Central memory CD8-positive, alpha-beta T cell (primary cell): Measurements from ENCODE around the gene CD9.

ENCODE experiments used
- ATAC-seq: fragments of 150-1000 bp; cut with Tn5 transposase; replicated peaks from 2 replicates; pipeline ENCODE4 v1.10.0; 2022; ENCODE audit warnings: mild to moderate bottlenecking, moderate FRiP score, moderate number of reproducible peaks; ENCODE audit not compliant: poor library complexity, severe bottlenecking; ENCODE audit errors: extremely low read depth
- DNase-seq, 2 donors: peaks; one replicate each; pipeline ENCODE4 v3.0.0; 2021; ENCODE audit warnings: low spot score in 2 of 2
- H3K27ac Mint-ChIP-seq: one replicate; pipeline ENCODE4 v1.8.0; 2022; ENCODE audit warnings: low read depth, mild to moderate bottlenecking, moderate library complexity, mixed read lengths
- H3K27me3 Mint-ChIP-seq: one replicate; pipeline ENCODE4 v1.8.0; 2022; ENCODE audit warnings: mixed read lengths
- H3K36me3 Mint-ChIP-seq: one replicate; pipeline ENCODE4 v1.8.0; 2022; ENCODE audit warnings: mild to moderate bottlenecking, moderate library complexity, mixed read lengths; ENCODE audit not compliant: insufficient read depth
- H3K4me1 Mint-ChIP-seq: one replicate; pipeline ENCODE4 v1.8.0; 2022; ENCODE audit warnings: mixed read lengths
- H3K4me3 Mint-ChIP-seq: one replicate; pipeline ENCODE4 v1.8.0; 2022; ENCODE audit warnings: mild to moderate bottlenecking, moderate library complexity, mixed read lengths
- H3K9me3 Mint-ChIP-seq: one replicate; pipeline ENCODE4 v1.8.0; 2022; ENCODE audit warnings: mixed read lengths

Gene CD9

DNA sequence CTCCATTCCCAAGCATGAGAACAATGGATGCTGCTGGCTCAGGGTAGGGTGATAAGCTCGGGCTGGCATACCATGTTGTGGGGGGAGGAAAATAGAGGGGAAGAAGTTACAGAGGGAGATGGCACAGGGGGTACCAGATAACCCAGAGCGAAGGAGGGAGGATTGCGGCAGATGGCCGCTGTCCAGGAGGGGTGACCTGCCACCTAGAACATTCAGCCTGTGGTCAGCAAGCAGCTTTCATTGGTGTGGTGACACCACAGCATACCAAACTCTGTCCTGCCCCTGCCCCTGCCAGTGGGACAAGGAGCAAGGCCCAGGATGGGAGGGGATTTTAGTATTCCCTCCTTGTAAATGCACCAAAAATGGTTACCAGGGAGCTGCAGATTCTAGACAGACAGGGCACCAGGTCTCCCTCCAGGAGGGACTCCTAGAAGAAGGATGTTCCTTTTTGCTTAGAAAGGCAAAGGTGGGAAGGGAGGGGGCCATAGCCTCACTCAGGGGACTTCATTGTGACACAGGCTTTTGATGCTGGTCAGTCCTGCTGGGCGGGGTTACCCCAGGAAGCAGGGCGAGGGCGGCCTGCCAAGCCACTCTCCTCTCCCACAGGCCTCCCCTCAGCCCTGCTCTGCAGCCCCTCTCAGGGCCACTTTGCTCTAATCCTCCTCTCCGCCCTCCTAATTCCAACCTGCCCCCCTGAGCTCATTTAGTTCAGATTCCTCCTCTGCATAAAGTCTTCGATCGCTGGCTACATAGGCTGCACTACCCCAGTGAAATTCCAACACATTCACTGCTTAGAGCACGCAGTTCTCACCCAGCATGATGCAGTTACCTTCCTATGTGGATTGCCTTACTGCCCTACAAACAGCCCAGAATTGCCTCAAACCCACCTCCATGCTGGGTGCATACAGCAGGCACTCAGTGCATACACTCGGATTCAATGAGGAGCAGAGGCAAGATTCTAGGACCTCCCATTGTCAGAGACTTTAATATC lies 74.3 kb downstream of the CD9 start:
- no peak overlapping the region for H3K4me3 Mint-ChIP-seq
- H3K9me3 Mint-ChIP-seq = no peaks in the 10 kb centered on the region
- H3K27ac Mint-ChIP-seq = no peak overlapping the region
- H3K27me3 Mint-ChIP-seq = peaks cover 56% of the 10 kb centered on the region
- ATAC-seq (no peak), DNase-seq (no peak)
- no peaks in the 10 kb centered on the region for H3K36me3 Mint-ChIP-seq
- H3K4me1 Mint-ChIP-seq = no peaks in the 10 kb centered on the region

DNA sequence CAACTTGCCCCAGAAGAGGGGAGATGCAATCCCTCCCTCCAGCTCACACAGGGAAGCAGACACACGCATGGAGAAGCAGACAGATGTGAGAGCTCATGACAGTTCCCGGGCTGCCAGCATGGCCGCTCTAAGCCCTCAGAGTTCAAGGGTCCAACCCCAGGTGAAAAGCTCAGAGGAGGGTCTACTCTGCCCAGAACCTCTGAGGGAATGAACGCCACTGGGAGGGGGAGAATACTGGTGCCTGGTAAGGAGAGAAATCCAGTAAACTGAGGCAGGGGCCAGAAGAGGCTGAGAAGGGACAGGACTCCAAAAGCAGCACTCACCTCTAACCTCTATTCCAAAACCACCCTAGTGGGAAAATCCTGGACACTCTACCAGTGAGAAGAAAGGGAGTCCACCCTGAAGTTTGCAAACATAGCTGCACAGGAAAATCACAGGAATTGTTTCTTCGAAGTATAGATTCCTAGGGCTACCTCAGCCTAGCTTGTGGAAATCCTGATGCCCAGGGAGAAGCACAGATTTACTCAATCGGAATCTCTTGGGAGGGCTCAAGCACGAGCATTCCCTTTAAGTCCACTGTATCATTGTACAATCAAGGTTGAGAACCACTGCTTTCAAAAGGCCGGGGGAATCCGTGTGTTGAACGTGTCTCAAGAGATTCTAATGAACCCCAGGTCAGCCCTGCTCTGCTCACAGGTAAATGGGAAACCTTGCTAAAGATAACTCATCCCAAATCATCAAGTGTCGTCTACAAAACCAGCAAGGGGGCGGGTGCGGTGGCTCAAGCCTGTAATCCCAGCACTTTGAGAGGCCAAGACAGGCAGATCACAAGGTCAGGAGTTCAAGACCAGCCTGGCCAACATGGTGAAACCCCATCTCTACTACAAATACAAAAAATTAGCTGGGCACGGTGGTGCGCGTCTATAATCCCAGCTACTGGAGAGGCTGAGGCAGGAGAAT lies 76.0 kb downstream of the CD9 start:
- peaks cover 69% of the 10 kb centered on the region for H3K27me3 Mint-ChIP-seq
- H3K27ac Mint-ChIP-seq = no peak overlapping the region
- ATAC-seq (no peak), DNase-seq (no peak)
- no peaks in the 10 kb centered on the region for H3K4me1 Mint-ChIP-seq
- no peaks in the 10 kb centered on the region for H3K9me3 Mint-ChIP-seq
- H3K4me3 Mint-ChIP-seq = no peak overlapping the region
- no peaks in the 10 kb centered on the region for H3K36me3 Mint-ChIP-seq

DNA sequence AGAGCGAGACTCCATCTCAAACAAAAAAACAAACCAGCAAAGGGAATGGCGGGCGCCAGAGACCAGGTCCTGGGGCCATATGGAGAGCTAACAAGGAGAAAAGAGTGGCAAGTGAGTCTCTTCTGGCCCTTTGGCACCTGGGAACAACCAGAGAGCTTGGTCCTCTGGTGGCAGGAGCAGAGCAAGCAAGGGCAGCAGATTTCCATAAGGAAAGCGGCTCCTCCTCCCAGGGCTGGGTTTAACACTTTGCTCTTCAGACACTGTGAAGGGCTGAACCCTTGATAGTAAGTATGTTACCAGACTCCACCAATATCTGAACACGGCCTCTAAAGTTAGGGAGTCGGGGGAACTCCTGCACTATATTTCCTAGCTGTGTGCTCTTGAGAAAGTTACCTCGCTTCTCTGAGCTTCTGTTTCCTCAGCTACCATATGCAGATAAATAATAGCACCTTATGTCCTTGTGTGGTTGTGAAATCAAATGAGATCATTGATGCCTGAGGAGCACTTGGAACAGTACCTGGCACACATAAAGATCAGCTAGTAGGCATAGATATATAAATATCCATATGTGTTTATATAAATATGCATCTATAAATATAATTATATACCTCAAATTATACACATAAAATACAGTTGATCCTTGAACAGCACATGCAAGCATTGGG lies 76.9 kb downstream of the CD9 start:
- H3K4me3 Mint-ChIP-seq = no peak overlapping the region
- H3K27me3 Mint-ChIP-seq = peaks cover 74% of the 10 kb centered on the region
- DNase-seq (no peak), ATAC-seq (no peak)
- peaks cover under 1% of the 10 kb centered on the region for H3K36me3 Mint-ChIP-seq
- H3K9me3 Mint-ChIP-seq = no peaks in the 10 kb centered on the region
- H3K4me1 Mint-ChIP-seq = no peaks in the 10 kb centered on the region
- H3K27ac Mint-ChIP-seq = no peak overlapping the region

DNA sequence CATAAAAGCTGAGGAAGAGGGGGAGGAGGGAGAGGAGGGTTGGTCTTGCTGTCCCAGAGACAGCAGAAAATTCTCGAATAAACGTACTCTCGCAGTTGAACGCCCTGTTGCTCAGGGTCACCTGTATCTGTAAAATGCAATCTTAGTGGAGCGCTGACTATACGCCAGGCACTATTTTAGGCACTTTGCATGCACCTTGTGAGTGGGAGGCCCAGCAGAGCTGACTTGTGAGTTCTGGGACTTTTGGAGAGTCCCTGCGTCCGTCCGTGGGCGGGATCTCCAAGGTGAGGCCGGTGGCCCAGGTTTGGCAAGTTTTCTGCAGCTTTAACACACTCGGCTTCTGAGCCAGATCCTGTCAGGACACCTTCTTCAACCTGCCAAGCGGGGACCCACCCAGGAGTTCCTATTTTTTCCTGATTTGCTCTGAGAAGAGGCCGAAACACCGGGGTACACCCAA lies 77.8 kb downstream of the CD9 start:
- peaks cover 77% of the 10 kb centered on the region for H3K27me3 Mint-ChIP-seq
- H3K4me3 Mint-ChIP-seq = peak overlapping the region; percentile 66
- DNase-seq (no peak), ATAC-seq (no peak)
- no peak overlapping the region for H3K27ac Mint-ChIP-seq
- H3K4me1 Mint-ChIP-seq = no peaks in the 10 kb centered on the region
- peaks cover 2% of the 10 kb centered on the region for H3K36me3 Mint-ChIP-seq
- H3K9me3 Mint-ChIP-seq = no peaks in the 10 kb centered on the region

DNA sequence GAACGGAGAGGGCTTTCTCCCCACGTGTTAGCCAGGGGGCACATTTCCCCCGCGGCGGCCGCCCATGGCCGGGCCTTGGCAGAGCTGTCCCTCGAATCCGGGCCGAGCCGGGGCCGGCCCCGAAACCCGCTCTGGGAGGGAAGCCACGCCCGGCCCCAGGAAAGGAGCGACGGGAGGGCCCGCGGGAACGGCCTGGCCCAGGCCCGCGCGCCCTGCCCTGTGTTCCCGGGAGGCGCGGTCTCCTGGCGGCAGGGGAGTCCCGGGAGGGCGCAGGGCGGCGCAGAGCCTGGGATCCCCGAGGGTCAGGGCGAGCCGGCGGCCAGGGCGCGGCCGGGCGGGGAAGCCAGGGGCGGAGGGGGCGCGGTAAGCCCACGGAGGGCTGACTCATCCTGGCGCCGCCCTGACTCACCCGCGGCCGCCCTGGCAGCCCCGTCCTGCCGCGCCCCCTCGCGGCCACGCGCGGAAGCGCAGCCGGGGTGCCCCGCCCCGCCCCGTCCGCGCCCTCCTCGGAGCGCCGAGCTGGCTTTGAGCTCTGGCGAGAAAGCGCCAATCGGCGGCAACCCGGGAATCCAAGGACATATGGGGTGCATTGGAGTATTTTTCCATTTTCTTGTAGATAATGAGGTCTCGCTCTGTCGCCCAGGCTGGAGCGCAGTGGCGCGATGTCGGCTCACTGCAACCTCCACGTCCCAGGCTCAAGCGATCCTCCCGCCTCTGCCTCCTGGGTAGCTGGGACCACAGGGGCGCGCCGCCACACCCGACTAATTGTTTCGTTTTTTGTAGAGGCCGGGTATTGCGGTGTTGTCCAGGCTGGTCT lies 78.4 kb downstream of the CD9 start:
- DNase-seq (peak; percentile 75 to 78), ATAC-seq (peak; percentile 95)
- Mint-ChIP-seq H3K36me3 (peaks cover 2% of the 10 kb centered on the region), H3K4me1 (no peaks in the 10 kb centered on the region), H3K9me3 (no peaks in the 10 kb centered on the region), H3K27ac (no peak overlapping the region), H3K27me3 (peaks cover 70% of the 10 kb centered on the region), H3K4me3 (peak overlapping the region; percentile 66)

DNA sequence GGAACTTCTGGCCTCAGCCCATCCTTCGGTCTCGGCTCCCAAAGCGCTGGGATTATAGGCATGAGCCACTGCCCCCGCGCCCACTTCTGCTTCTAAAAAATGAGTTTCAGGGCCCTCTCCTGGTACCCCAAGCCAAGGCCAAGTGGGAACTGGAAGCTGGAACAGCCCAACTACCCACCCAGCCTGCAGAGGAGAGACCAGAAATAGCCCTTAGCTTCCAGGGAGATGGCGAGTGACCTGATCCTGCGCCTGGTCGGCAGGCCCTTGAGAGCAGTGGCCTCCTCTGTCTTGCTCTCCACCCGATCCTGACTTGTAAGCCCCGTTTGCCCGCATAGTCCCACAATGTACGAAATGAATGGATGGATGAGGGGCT lies 79.0 kb downstream of the CD9 start:
- peaks cover 64% of the 10 kb centered on the region for H3K27me3 Mint-ChIP-seq

DNA sequence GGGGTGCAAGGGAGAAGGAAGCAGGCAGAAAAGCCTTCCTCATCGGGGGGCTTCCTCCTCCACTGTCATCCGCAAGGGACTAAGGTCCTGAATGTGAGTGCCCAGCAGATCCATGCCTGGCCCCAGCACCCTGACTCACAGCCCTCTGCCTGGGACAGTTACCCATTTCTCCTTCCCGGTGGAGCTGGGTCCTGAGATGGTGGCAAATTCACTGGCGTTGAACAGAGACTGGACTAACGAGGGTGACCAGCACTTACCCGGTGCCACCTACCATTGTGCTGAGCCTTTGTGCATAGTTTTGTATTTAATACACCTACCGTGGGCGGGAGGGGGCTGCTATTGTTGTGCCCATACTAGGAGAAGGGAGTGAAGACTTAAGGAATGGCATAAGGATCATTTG lies 79.4 kb downstream of the CD9 start:
- no peak for DNase-seq
- H3K9me3 Mint-ChIP-seq = no peaks in the 10 kb centered on the region
- ATAC-seq = no peak
- peaks cover 2% of the 10 kb centered on the region for H3K36me3 Mint-ChIP-seq
- H3K27me3 Mint-ChIP-seq = peaks cover 61% of the 10 kb centered on the region
- peaks cover under 1% of the 10 kb centered on the region for H3K4me1 Mint-ChIP-seq
- no peak overlapping the region for H3K27ac Mint-ChIP-seq
- H3K4me3 Mint-ChIP-seq = peak overlapping the region; percentile 31

More for the DNA sequence above, 79.0 kb downstream of the CD9 start:
- DNase-seq (no peak), ATAC-seq (no peak)
- Mint-ChIP-seq H3K4me3 (peak overlapping the region; percentile 31), H3K4me1 (no peaks in the 10 kb centered on the region), H3K9me3 (no peaks in the 10 kb centered on the region), H3K36me3 (peaks cover 2% of the 10 kb centered on the region), H3K27ac (no peak overlapping the region)

DNA sequence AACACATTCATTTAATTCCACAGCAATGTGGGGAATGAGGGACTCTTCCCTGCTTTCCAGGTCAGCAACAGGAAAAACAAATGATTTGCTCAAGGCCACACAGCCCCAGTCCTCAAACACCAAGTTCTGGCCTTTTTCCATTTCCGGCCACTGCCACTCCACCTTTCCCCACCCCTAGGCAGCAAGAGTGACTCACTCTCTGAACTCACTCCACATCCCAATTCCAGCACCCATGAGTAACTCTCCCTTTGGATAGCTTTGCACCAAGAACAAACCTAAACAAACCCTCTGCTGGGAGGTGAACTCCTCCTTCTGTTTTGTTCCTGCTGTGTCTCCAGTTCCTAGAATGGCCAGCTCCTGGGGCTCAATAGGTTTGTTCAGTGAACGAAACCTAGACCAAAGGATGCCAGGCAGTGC lies 79.9 kb downstream of the CD9 start:
- Mint-ChIP-seq H3K36me3 (peaks cover 2% of the 10 kb centered on the region), H3K27me3 (peaks cover 56% of the 10 kb centered on the region), H3K27ac (no peak overlapping the region), H3K4me3 (no peak overlapping the region), H3K9me3 (no peaks in the 10 kb centered on the region), H3K4me1 (peaks cover 5% of the 10 kb centered on the region)
- DNase-seq = no peak
- ATAC-seq = no peak

DNA sequence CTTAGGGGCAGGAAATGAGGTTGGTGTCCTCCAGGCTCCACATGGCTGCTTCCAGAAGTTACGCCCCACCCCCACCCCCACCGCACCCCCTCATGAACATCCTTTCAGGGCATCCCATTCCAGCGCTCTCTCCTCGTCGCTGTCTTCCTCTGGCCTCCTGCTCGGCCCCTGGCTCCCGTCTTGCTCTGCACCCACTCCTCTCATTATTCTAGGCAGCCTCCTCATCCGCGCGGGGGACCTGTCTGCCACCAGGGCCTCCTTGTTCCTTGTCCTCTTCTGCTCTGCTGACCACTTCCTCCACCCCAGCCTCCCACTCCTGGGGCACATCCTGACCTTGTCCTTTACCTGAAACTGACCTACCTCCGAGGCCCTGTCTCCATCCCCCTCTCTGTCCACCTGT lies 80.5 kb downstream of the CD9 start:
- Mint-ChIP-seq H3K36me3 (peaks cover 2% of the 10 kb centered on the region), H3K4me1 (peaks cover 7% of the 10 kb centered on the region), H3K4me3 (no peak overlapping the region), H3K27me3 (peaks cover 50% of the 10 kb centered on the region), H3K27ac (no peak overlapping the region), H3K9me3 (no peaks in the 10 kb centered on the region)
- DNase-seq = no peak
- no peak for ATAC-seq

DNA sequence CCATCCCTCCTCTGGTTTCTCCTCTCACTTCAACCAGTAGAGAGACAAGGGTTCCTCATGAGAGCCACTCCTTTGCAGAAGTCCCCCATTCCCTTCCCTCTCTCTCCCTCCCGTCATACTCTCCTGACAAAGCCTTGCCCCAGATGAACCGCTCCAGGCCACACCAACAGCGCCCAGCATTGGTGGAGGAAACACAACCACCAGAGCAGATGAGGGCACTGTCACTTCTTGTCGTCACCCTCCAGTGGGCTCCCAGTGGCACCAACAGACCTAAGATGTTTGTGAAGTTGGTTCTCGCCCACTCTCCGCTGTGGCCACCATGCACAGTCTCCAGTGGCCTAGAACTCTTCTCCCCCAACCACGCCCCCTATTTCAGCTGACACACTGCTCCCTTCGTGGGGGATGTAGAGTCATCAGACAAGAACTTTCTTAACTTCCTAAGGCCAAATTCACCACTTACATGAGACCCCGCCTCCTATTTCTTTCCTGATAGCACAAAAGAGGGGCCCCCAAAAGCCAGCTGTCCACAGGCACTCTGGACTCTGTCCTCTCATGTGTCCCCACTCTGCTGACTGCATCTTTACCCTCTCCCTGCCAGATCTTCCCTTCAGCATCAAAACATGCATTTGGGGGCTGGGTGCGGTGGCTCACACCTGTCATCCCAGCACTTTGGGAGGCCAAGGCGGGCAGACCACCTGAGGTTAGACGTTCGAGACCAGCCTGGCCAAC lies 81.0 kb downstream of the CD9 start:
- peaks cover 7% of the 10 kb centered on the region for H3K4me1 Mint-ChIP-seq
- ATAC-seq (no peak), DNase-seq (no peak)
- peaks cover 2% of the 10 kb centered on the region for H3K36me3 Mint-ChIP-seq
- peaks cover 44% of the 10 kb centered on the region for H3K27me3 Mint-ChIP-seq
- H3K9me3 Mint-ChIP-seq = no peaks in the 10 kb centered on the region
- H3K27ac Mint-ChIP-seq = no peak overlapping the region
- H3K4me3 Mint-ChIP-seq = no peak overlapping the region

DNA sequence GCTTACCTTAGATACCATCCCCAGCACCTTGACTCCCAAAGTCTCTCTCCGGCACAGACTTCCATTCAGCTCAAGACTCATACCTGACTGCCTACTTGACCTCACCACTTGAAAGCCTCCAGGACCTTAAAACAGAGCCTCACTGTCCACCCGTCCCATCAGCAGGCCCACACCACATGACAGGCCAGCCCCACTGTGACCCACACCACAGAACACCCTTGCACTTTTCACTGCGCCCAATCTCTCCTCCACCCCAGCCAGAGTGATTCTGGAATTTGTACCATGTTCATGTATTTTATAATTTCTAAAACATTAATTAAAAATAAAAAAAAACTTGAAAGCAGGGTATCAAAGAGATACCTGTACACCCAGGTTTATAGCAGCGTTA lies 82.2 kb downstream of the CD9 start:
- H3K27me3 Mint-ChIP-seq = peaks cover 34% of the 10 kb centered on the region
- no peak overlapping the region for H3K27ac Mint-ChIP-seq
- peaks cover 7% of the 10 kb centered on the region for H3K4me1 Mint-ChIP-seq
- DNase-seq (no peak), ATAC-seq (no peak)
- H3K36me3 Mint-ChIP-seq = peaks cover 2% of the 10 kb centered on the region
- H3K9me3 Mint-ChIP-seq = no peaks in the 10 kb centered on the region
- no peak overlapping the region for H3K4me3 Mint-ChIP-seq
